ENCODE measurements around the gene OR4D10.

DNA sequence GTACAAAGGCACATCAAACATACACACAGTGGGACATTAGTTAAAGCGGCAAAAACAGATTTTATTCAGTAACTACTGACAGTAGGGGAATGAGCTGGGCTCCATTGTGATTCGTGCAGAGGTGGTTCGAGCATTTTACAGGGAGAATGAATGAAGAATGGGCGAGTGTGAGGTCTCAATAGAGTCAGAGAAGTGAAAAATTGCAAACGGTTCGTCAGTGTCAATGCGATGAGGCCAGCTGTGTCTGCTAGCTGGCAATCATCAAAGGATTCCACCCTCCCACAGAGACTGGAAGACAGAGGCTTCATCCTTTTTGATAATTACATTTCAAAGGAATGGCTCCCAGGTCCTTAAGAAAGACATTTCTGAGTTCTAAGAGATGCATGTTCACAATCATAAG lies 55.6 kb downstream of the OR4D10 start:
- TF ChIP-seq CTCF (IDR thresholded peaks at IDR 0.05): no peak
- no peak for TF ChIP-seq POLR2A (IDR thresholded peaks at IDR 0.05)
